Endothelial cell of umbilical vein (primary cell): ENCODE data around the gene SDK2. TPM values are rescaled to one million over a fixed set of nuclear protein-coding genes. Genes with fewer than 3 reads are reported as not detected.

Experiments used
- BruUV-seq: library from RNA; stranded (reverse); fragments of 400-500 nt; replicated peaks from 2 replicates; lab custom pipeline; 2021; lab: Mats Ljungman, UMichigan
- CTCF ChIA-PET: fragments of 300-600, 350-600 bp; sonication (Branson Sonifier 250); formaldehyde crosslinking; loops from one replicate; lab custom pipeline; 2021; ENCODE audit warnings: antibody characterized with exemption, inconsistent platforms; lab: Charles Lee
- POLR2A ChIA-PET: fragments of 300-600, 350-600 bp; sonication (Branson Sonifier 250); formaldehyde crosslinking; loops from one replicate; lab custom pipeline; 2021; ENCODE audit warnings: antibody characterized with exemption, inconsistent platforms; lab: Charles Lee
- DNase-seq: peaks from one replicate; pipeline ENCODE4 v3.0.0-alpha.2; 2011; ENCODE audit warnings: low read depth, low spot score
- FAIRE-seq: peaks from 2 replicates; lab custom pipeline; 2011; peaks lifted over from hg19 to GRCh38; lab: Jason Lieb, UNC
- H2AFZ ChIP-seq: 2 replicates; pipeline ENCODE4 v1.6.0; 2012; ENCODE audit warnings: low read depth, low read length, control low read depth, inconsistent platforms
- H3K27ac ChIP-seq: 2 replicates; pipeline ENCODE4 v1.5.1; 2011; ENCODE audit warnings: low read depth, mild to moderate bottlenecking, control low read depth, low read length, moderate library complexity; ENCODE audit not compliant: insufficient read depth
- H3K27me3 ChIP-seq, 2 experiments: 2 replicates each; pipeline versions ENCODE4 v1.6.0 to v1.6.1; 2011; ENCODE audit warnings: low read length in 2 of 2, mixed read lengths in 1 of 2; ENCODE audit not compliant: control insufficient read depth in 2 of 2, insufficient read depth in 2 of 2
- H3K36me3 ChIP-seq, 2 experiments: 2 replicates in 1 of 2; 3 replicates in 1 of 2; pipeline ENCODE4 v1.5.1; 2011; ENCODE audit warnings: low read length in 2 of 2, mild to moderate bottlenecking in 1 of 2, moderate library complexity in 1 of 2; ENCODE audit not compliant: control insufficient read depth in 2 of 2, insufficient read depth in 2 of 2; ENCODE audit errors: extremely low read depth in 1 of 2
- H3K4me1 ChIP-seq: 3 replicates; pipeline ENCODE4 v1.5.1; 2011; ENCODE audit warnings: mild to moderate bottlenecking, low read length; ENCODE audit not compliant: control insufficient read depth, insufficient read depth; ENCODE audit errors: extremely low read depth
- H3K4me2 ChIP-seq: 2 replicates; pipeline ENCODE4 v1.6.1; 2011; ENCODE audit warnings: low read length, control low read depth, mixed read lengths; ENCODE audit not compliant: insufficient read depth
- H3K4me3 ChIP-seq, 3 experiments: fragments of 200-600 bp in 1 of 3; sonication (generic), shearing (Covaris generic) in 1 of 3; replicated peaks in 1 of 3; 2 replicates each; pipeline ENCODE4 v1.5.1; 2011 to 2016; ENCODE audit warnings: control low read depth in 3 of 3, low read length in 3 of 3, mild to moderate bottlenecking in 2 of 3, inconsistent platforms in 1 of 3, low read depth in 1 of 3, moderate library complexity in 1 of 3; ENCODE audit not compliant: insufficient read depth in 1 of 3
- H3K79me2 ChIP-seq: 2 replicates; pipeline ENCODE4 v1.6.0; 2012; ENCODE audit warnings: low read length, inconsistent platforms; ENCODE audit not compliant: control insufficient read depth, insufficient read depth
- H3K9ac ChIP-seq: replicated peaks from 2 replicates; pipeline ENCODE3; 2011; ENCODE audit warnings: low read length, control low read depth; ENCODE audit not compliant: insufficient read depth; ENCODE audit errors: extremely low read depth
- H3K9me1 ChIP-seq: replicated peaks from 3 replicates; pipeline ENCODE4 v1.6.0; 2011; ENCODE audit warnings: mild to moderate bottlenecking, low read length; ENCODE audit not compliant: control insufficient read depth, insufficient read depth; ENCODE audit errors: extremely low read depth
- H3K9me3 ChIP-seq: replicated peaks from 2 replicates; pipeline ENCODE4 v1.5.1; 2012; ENCODE audit warnings: low read length, inconsistent platforms; ENCODE audit not compliant: control insufficient read depth, insufficient read depth
- H4K20me1 ChIP-seq: replicated peaks from 2 replicates; pipeline ENCODE3; 2011; ENCODE audit warnings: mild to moderate bottlenecking, low read length; ENCODE audit not compliant: control insufficient read depth, insufficient read depth; ENCODE audit errors: extremely low read depth
- EZH2 ChIP-seq: IDR thresholded peaks from 2 replicates; pipeline ENCODE4 v1.6.1; 2012; ENCODE audit warnings: borderline replicate concordance, low read depth, mild to moderate bottlenecking, moderate library complexity, low read length, inconsistent platforms; ENCODE audit not compliant: severe bottlenecking
- FOS ChIP-seq: IDR thresholded peaks from 2 replicates; pipeline ENCODE4 v1.6.1; 2011; ENCODE audit warnings: mild to moderate bottlenecking, low read length, moderate library complexity, borderline replicate concordance; ENCODE audit not compliant: insufficient read depth
- GATA2 ChIP-seq: IDR thresholded peaks from 2 replicates; pipeline ENCODE4 v1.7.0; 2011; ENCODE audit warnings: low read depth, mild to moderate bottlenecking, moderate library complexity, mixed read lengths, low read length; ENCODE audit not compliant: insufficient read length, insufficient read depth
- JUN ChIP-seq: IDR thresholded peaks from 2 replicates; pipeline ENCODE4 v1.6.1; 2011; ENCODE audit warnings: borderline replicate concordance, low read depth; ENCODE audit not compliant: insufficient read length, insufficient read depth
- POLR2A ChIP-seq: IDR thresholded peaks from 2 replicates; pipeline ENCODE4 v1.6.1; 2012; ENCODE audit warnings: low read depth, mild to moderate bottlenecking, control low read depth, low read length
- POLR2AphosphoS5 ChIP-seq: IDR thresholded peaks from 2 replicates; pipeline ENCODE4 v1.6.1; 2012; ENCODE audit warnings: low read depth, mild to moderate bottlenecking, control low read depth, low read length, moderate library complexity; ENCODE audit not compliant: insufficient read depth
- dilution Hi-C: fragments of 300-500 bp; cut with MboI; formaldehyde crosslinking; loops from one replicate; pipeline ENCODE4 v1.15.0; 2019; ENCODE audit warnings: low sequenced_read_pairs; ENCODE audit not compliant: extremely low pct_ligation_motif_present
- intact Hi-C: fragments of 100-400 bp; cut with micrococcal nuclease; formaldehyde crosslinking; loops from one replicate; pipeline ENCODE4 v1.10.0; 2022
- polyA plus RNA-seq, 4 experiments: library from polyadenylated mRNA; depleted of rRNA in 3 of 4; stranded (reverse) in 3 of 4; unstranded in 1 of 4; fragments of >200 nt; gene quantifications; 2 replicates each; pipeline versions ENCODE4 v1.2.1 to v1.2.3, GENCODE V29; 2011 to 2012; ENCODE audit warnings: missing spikeins in 1 of 4
- total RNA-seq: library from RNA; stranded (reverse); gene quantifications from 2 replicates; pipeline ENCODE4 v1.2.3, GENCODE V29; 2021
- TF ChIP-seq, protein P1 (sequence below): IDR thresholded peaks from 2 replicates; pipeline ENCODE4 v1.6.1; 2011; ENCODE audit not compliant: insufficient read depth, insufficient read length

Gene SDK2
- total and polyA plus RNA-seq, 2 donors (not counting 3 experiments of a cell fraction or from before 2014, with no cell fraction given): not detected

DNA sequence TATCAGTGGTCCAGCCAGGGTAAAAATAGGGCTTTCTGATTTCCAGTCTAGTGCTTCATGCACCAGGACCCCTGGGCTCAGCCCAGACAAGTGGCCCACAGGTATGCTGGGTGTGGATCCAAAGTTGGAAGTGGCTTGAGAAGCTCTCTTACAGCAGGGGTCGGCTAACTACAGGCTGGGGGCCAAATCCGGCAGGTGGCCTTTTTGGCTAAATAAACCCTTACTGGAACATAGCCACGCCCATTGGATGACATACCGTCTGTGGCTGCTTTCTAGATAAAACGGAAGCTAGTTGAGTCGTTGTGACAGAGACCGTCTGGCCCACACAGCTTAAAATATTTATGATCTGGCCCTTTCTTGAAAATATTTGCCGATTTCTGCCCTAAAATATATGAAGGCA, 213.4 kb downstream of the SDK2 start:
- no peaks in the 10 kb centered on the region for H3K4me1 ChIP-seq
- no peak overlapping the region for H3K27ac ChIP-seq
- no peaks in the 10 kb centered on the region for H3K9me1 ChIP-seq
- no peaks in the 10 kb centered on the region for H3K27me3 ChIP-seq
- H2AFZ ChIP-seq: no peak overlapping the region
- no peak for FAIRE-seq
- no peaks in the 10 kb centered on the region for H3K36me3 ChIP-seq
- ChIA-PET POLR2A (no interaction called here), CTCF (interaction anchor here (1.0 to 3.6 kb wide), 6 partner anchors 10 to 1173 kb away, joined by 3 to 70 read pairs (median 8); no protein-coding TSS in a partner anchor)
- no peak overlapping the region for H3K4me3 ChIP-seq
- dilution Hi-C loops (no loop called here), intact Hi-C loops (no loop called here)
- no peaks in the 10 kb centered on the region for H3K79me2 ChIP-seq
- no peaks in the 10 kb centered on the region for H4K20me1 ChIP-seq
- no peak overlapping the region for H3K9ac ChIP-seq
- no peaks in the 10 kb centered on the region for H3K9me3 ChIP-seq
- no TSS peak for BruUV-seq
- DNase-seq: no peak
- H3K4me2 ChIP-seq: no peak overlapping the region
- TF ChIP-seq FOS (no peak), JUN (no peak), POLR2AphosphoS5 (no peak)
- TF ChIP-seq, protein P1, sequence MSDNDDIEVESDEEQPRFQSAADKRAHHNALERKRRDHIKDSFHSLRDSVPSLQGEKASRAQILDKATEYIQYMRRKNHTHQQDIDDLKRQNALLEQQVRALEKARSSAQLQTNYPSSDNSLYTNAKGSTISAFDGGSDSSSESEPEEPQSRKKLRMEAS: no peak

GRCh38 chr17:73430165-73430680, 214.0 kb downstream of the SDK2 start:
- POLR2A ChIA-PET: no interaction called here
- CTCF ChIA-PET: interaction anchor here (0.8 to 3.6 kb wide), 12 partner anchors 9 to 1174 kb away, joined by 3 to 70 read pairs (median 4); partner anchors contain the start of gene TTYH2
- intact Hi-C loops (no loop called here), dilution Hi-C loops (no loop called here)
- Histone ChIP-seq H3K27me3 (no peaks in the 10 kb centered on the region), H3K4me1 (no peaks in the 10 kb centered on the region), H3K9me3 (no peaks in the 10 kb centered on the region), H3K4me2 (no peak overlapping the region), H2AFZ (no peak overlapping the region), H3K79me2 (no peaks in the 10 kb centered on the region), H4K20me1 (no peaks in the 10 kb centered on the region), H3K9ac (no peak overlapping the region), H3K36me3 (no peaks in the 10 kb centered on the region), H3K27ac (no peak overlapping the region), H3K4me3 (no peak overlapping the region), H3K9me1 (no peaks in the 10 kb centered on the region)
- FAIRE-seq (no peak), DNase-seq (no peak)
- no peak for TF ChIP-seq POLR2A
- no peak for TF ChIP-seq JUN
- no peak for TF ChIP-seq GATA2
- TF ChIP-seq EZH2: no peak
- TF ChIP-seq, protein P1: no peak
- no peak for TF ChIP-seq POLR2AphosphoS5
- no TSS peak for BruUV-seq
